ENCODE data around the gene CCDC197. TPM values are rescaled to one million over a fixed set of nuclear protein-coding genes. Genes with fewer than 3 reads are reported as not detected.

The CCDC197 gene
- total RNA-seq, 1 experiment from 2014 or later = not detected

- ATAC-seq = no peak
- TF ChIP-seq ZSCAN18 (CRISPR knock-in tag; IDR thresholded peaks at IDR 0.05) (no peak), SMAD4 (CRISPR knock-in tag; IDR thresholded peaks at IDR 0.05) (no peak), NR1H2 (CRISPR knock-in tag; IDR thresholded peaks at IDR 0.05) (no peak), SOX15 (CRISPR knock-in tag; IDR thresholded peaks at IDR 0.05) (no peak), FOXP4 (CRISPR knock-in tag; IDR thresholded peaks at IDR 0.05) (no peak), ZNF512 (CRISPR knock-in tag; IDR thresholded peaks at IDR 0.05; ENCODE audit: borderline replicate concordance) (no peak), ETV6 (CRISPR knock-in tag; IDR thresholded peaks at IDR 0.05) (no peak), MXD4 (CRISPR knock-in tag; IDR thresholded peaks at IDR 0.05; ENCODE audit: borderline replicate concordance) (no peak), GTF2I (CRISPR knock-in tag; conservative IDR thresholded peaks at IDR 0.05) (no peak), ZNF416 (CRISPR knock-in tag; IDR thresholded peaks at IDR 0.05) (no peak), ZNF532 (CRISPR knock-in tag; IDR thresholded peaks at IDR 0.05; ENCODE audit: borderline replicate concordance) (no peak), IRF1 (CRISPR knock-in tag; IDR thresholded peaks at IDR 0.05) (no peak), MYBL2 (CRISPR knock-in tag; IDR thresholded peaks at IDR 0.05) (no peak), AR (CRISPR knock-in tag; IDR thresholded peaks at IDR 0.05) (no peak), USF1 (CRISPR knock-in tag; IDR thresholded peaks at IDR 0.05) (no peak)
- no peak overlapping the region for H3K4me3 Mint-ChIP-seq
- no peaks in the 10 kb centered on the region for H3K9me3 Mint-ChIP-seq
- ChIA-PET CTCF (interaction anchor here (7.5 kb wide), 1 partner anchor 14 kb away, joined by 52 read pairs; no protein-coding TSS in a partner anchor), POLR2A (no interaction called here)
- no peak for DNase-seq (ENCODE audit: low spot score)
- H3K27me3 Mint-ChIP-seq (ENCODE audit: low read depth) = no peaks in the 10 kb centered on the region
- H3K36me3 Mint-ChIP-seq = no peaks in the 10 kb centered on the region
- no peak overlapping the region for H3K27ac Mint-ChIP-seq
- peaks cover 34% of the 10 kb centered on the region for H3K4me1 Mint-ChIP-seq
Observed at GRCh38 chr14:93954516-93954830, 42.6 kb upstream of the CCDC197 start.

Data from WTC11 (cell line).